GM23248 (cell line): ENCODE measurements around the gene CLINT1. TPM values are rescaled to one million over a fixed set of nuclear protein-coding genes. Genes with fewer than 3 reads are reported as not detected.

Experiments
- DNase-seq: peaks from one replicate; pipeline ENCODE4 v3.0.0-alpha.2; 2015
- H2AFZ ChIP-seq: fragments of 200-600 bp; sonication (generic); 2 replicates; pipeline ENCODE4 v1.6.1; 2016; ENCODE audit warnings: antibody characterized with exemption
- H3F3A ChIP-seq: fragments of 200-600 bp; sonication (generic); 2 replicates; pipeline ENCODE4 v1.6.1; 2016; ENCODE audit warnings: mild to moderate bottlenecking, antibody characterized with exemption, mixed run types; ENCODE audit not compliant: insufficient read depth
- H3K27ac ChIP-seq: fragments of 200-600 bp; sonication (generic); 2 replicates; pipeline ENCODE4 v1.5.1; 2016; ENCODE audit warnings: mild to moderate bottlenecking
- H3K27me3 ChIP-seq: fragments of 200-600 bp; sonication (generic); replicated peaks from 2 replicates; pipeline ENCODE4 v1.6.1; 2016; ENCODE audit warnings: mild to moderate bottlenecking; ENCODE audit not compliant: insufficient read depth
- H3K36me3 ChIP-seq: fragments of 200-600 bp; sonication (generic); 2 replicates; pipeline ENCODE4 v1.6.1; 2016; ENCODE audit warnings: low read depth, mild to moderate bottlenecking
- H3K4me1 ChIP-seq: fragments of 200-600 bp; sonication (generic); 2 replicates; pipeline ENCODE4 v1.6.1; 2016; ENCODE audit warnings: mild to moderate bottlenecking; ENCODE audit not compliant: insufficient read depth
- H3K4me2 ChIP-seq: fragments of 200-600 bp; sonication (generic); one replicate; pipeline ENCODE4 v1.6.1; 2016; ENCODE audit warnings: mild to moderate bottlenecking; ENCODE audit not compliant: unreplicated experiment
- H3K4me3 ChIP-seq: fragments of 200-600 bp; sonication (generic); 2 replicates; pipeline ENCODE4 v1.5.1; 2016; ENCODE audit warnings: mild to moderate bottlenecking
- H3K79me2 ChIP-seq: fragments of 200-600 bp; sonication (generic); 2 replicates; pipeline ENCODE4 v1.6.1; 2016; ENCODE audit warnings: mild to moderate bottlenecking; ENCODE audit not compliant: insufficient read depth
- H3K9ac ChIP-seq: fragments of 200-600 bp; sonication (generic); 2 replicates; pipeline ENCODE4 v1.6.1; 2016; ENCODE audit warnings: mild to moderate bottlenecking
- H3K9me2 ChIP-seq: fragments of 200-600 bp; sonication (generic); 2 replicates; pipeline ENCODE4 v1.6.1; 2016; ENCODE audit warnings: mixed run types, mild to moderate bottlenecking, moderate library complexity; ENCODE audit not compliant: insufficient read depth
- H3K9me3 ChIP-seq: fragments of 200-600 bp; sonication (generic); one replicate; pipeline ENCODE4 v1.6.1; 2017; ENCODE audit warnings: low read depth
- H4K20me1 ChIP-seq: fragments of 200-600 bp; sonication (generic); 2 replicates; pipeline ENCODE4 v1.6.0; 2016; ENCODE audit not compliant: insufficient read depth
- EZH2 ChIP-seq: fragments of 200-600 bp; sonication (generic); IDR thresholded peaks from 2 replicates; pipeline ENCODE4 v1.6.1; 2018; ENCODE audit warnings: antibody characterized with exemption, mild to moderate bottlenecking; ENCODE audit not compliant: insufficient read depth, poor library complexity, severe bottlenecking
- EZH2phosphoT487 ChIP-seq: fragments of 200-600 bp; sonication (generic); IDR thresholded peaks from 2 replicates; pipeline ENCODE4 v1.6.1; 2018; ENCODE audit warnings: antibody characterized with exemption, moderate library complexity, mild to moderate bottlenecking, low read depth; ENCODE audit not compliant: insufficient read depth
- WGBS, 2 experiments: methylation state at CpG; one replicate each; pipeline ENCODE4 v1.1.6; 2015 to 2017; ENCODE audit warnings: low lambda C conversion rate in 2 of 2, low coverage in 1 of 2; ENCODE audit errors: missing lambda C conversion rate in 2 of 2; 5-methylcytosine and 5-hydroxymethylcytosine counted together
- in situ Hi-C: fragments of 300-500 bp; cut with MboI; formaldehyde crosslinking; loops from 2 replicates; pipeline ENCODE4 v1.15.0; 2020
- polyA plus RNA-seq: library from polyadenylated mRNA; unstranded; fragments of >200 nt; fragmentation: Nextera tagmentation; extraction: Ambion mirVana; gene quantifications from 2 replicates; pipeline ENCODE4 v1.2.1, GENCODE V29; 2016
- total RNA-seq: library from RNA; depleted of rRNA; stranded (reverse); fragments of >200 nt; shearing (Covaris generic); gene quantifications from 2 replicates; pipeline ENCODE4 v1.2.3, GENCODE V29; 2014; rRNA removed

CLINT1 gene
- total RNA-seq (56.1 and 70.9 TPM in 2 replicates), polyA plus RNA-seq (68.4 and 69.3 TPM in 2 replicates)

- in situ Hi-C loops: no loop called here
- H2AFZ ChIP-seq: peak within 1 kb of the TSS; percentile 81
- DNase-seq: peak; percentile 97
Measured at GRCh38 chr5:157858527-157859226, at the start of gene CLINT1. Gene CLINT1 (minus strand): TSS chr5:157859145. CDS start chr5:157858970, 175 bp downstream.

GRCh38 chr5:157908459-157908858 lies 49.5 kb upstream of the CLINT1 start:
- in situ Hi-C loops: no loop called here
- no peak overlapping the region for H3K9ac ChIP-seq
- H3K4me3 ChIP-seq: no peak overlapping the region
- H3K79me2 ChIP-seq: no peaks in the 10 kb centered on the region
- H2AFZ ChIP-seq: no peak overlapping the region
- no peaks in the 10 kb centered on the region for H3K9me3 ChIP-seq
- no peaks in the 10 kb centered on the region for H3K36me3 ChIP-seq
- no peak overlapping the region for H3K4me2 ChIP-seq
- no peaks in the 10 kb centered on the region for H4K20me1 ChIP-seq
- no peak for DNase-seq
- H3K27me3 ChIP-seq: no peaks in the 10 kb centered on the region
- H3K27ac ChIP-seq: no peak overlapping the region
- TF ChIP-seq EZH2 (no peak), EZH2phosphoT487 (no peak)
- no peaks in the 10 kb centered on the region for H3K4me1 ChIP-seq
- H3F3A ChIP-seq: 0 out of 2 replicates have a peak, but pooled peaks cover under 1% of the 10 kb centered on the region
- no peaks in the 10 kb centered on the region for H3K9me2 ChIP-seq
- WGBS, 2 experiments: 83 to 92% methylated on average over 1 of the region's 1 CpG

More at GRCh38 chr5:157858527-157859226, at the start of gene CLINT1:
- Histone ChIP-seq H3K79me2 (peaks cover 53% of the 10 kb centered on the region), H3K9me3 (no peaks in the 10 kb centered on the region), H3K36me3 (no peaks in the 10 kb centered on the region), H3F3A (peaks cover 10% of the 10 kb centered on the region; the same call in 1 of the 2 replicates), H3K4me1 (peaks cover 29% of the 10 kb centered on the region), H3K4me2 (peak within 1 kb of the TSS; percentile 98), H3K9ac (peak within 1 kb of the TSS; percentile 93), H3K4me3 (peak within 1 kb of the TSS; percentile 97), H3K9me2 (no peaks in the 10 kb centered on the region), H4K20me1 (peaks cover 9% of the 10 kb centered on the region; the same call in 1 of the 2 replicates), H3K27me3 (no peaks in the 10 kb centered on the region), H3K27ac (peak within 1 kb of the TSS; percentile 74)
- WGBS, 2 experiments: 1 to 2% methylated on average over 41 to 59 of the region's 59 CpGs
- TF ChIP-seq EZH2phosphoT487 (no peak), EZH2 (no peak)

GRCh38 chr5:157907479-157907878 lies 48.5 kb upstream of the CLINT1 start:
- H2AFZ ChIP-seq: no peak overlapping the region
- WGBS, 2 experiments: 79 to 89% methylated on average over 3 of the region's 3 CpGs
- DNase-seq: no peak
- H3K27me3 ChIP-seq: no peaks in the 10 kb centered on the region
- peaks cover 6% of the 10 kb centered on the region; the same call in 1 of the 2 replicates for H3F3A ChIP-seq
- TF ChIP-seq EZH2phosphoT487 (no peak), EZH2 (no peak)
- H3K4me1 ChIP-seq: peaks cover 6% of the 10 kb centered on the region
- no peaks in the 10 kb centered on the region for H4K20me1 ChIP-seq
- H3K79me2 ChIP-seq: no peaks in the 10 kb centered on the region
- no peaks in the 10 kb centered on the region for H3K9me2 ChIP-seq
- in situ Hi-C loops: no loop called here
- H3K36me3 ChIP-seq: no peaks in the 10 kb centered on the region
- H3K27ac ChIP-seq: no peak overlapping the region
- no peaks in the 10 kb centered on the region for H3K9me3 ChIP-seq
- no peak overlapping the region for H3K4me2 ChIP-seq
- H3K9ac ChIP-seq: no peak overlapping the region
- H3K4me3 ChIP-seq: no peak overlapping the region

- Histone ChIP-seq H3K79me2 (no peaks in the 10 kb centered on the region), H3K27ac (no peak overlapping the region), H3F3A (peaks cover 6% of the 10 kb centered on the region; the same call in 1 of the 2 replicates), H3K4me3 (no peak overlapping the region), H3K27me3 (0 out of 2 replicates have a peak, but pooled peaks cover 3% of the 10 kb centered on the region), H3K9me3 (no peaks in the 10 kb centered on the region), H2AFZ (no peak overlapping the region), H3K9ac (no peak overlapping the region), H3K36me3 (no peaks in the 10 kb centered on the region), H4K20me1 (no peaks in the 10 kb centered on the region), H3K4me1 (peaks cover 6% of the 10 kb centered on the region), H3K9me2 (no peaks in the 10 kb centered on the region), H3K4me2 (no peak overlapping the region)
- in situ Hi-C loops: no loop called here
- TF ChIP-seq EZH2: no peak
- TF ChIP-seq EZH2phosphoT487: no peak
- peak; percentile 21 for DNase-seq
- 76 to 84% methylated on average over 2 of the region's 2 CpGs for WGBS, 2 experiments
Measured at GRCh38 chr5:157903117-157903450, 44.1 kb upstream of the CLINT1 start.
